K562 treated with DMSO at 1 percent for 12 hours (cell line): Measurements from ENCODE around the gene C5orf52. TPM values are rescaled to one million over a fixed set of nuclear protein-coding genes. Genes with fewer than 3 reads are reported as not detected.

ENCODE experiments used
- total RNA-seq: library from RNA; unstranded; fragments of 300-600 nt; gene quantifications from 2 replicates; pipeline ENCODE4 v1.2.3, GENCODE V29; 2022; ENCODE audit not compliant: insufficient read depth

C5orf52 gene
- total RNA-seq = not detected in 2 replicates

DNA sequence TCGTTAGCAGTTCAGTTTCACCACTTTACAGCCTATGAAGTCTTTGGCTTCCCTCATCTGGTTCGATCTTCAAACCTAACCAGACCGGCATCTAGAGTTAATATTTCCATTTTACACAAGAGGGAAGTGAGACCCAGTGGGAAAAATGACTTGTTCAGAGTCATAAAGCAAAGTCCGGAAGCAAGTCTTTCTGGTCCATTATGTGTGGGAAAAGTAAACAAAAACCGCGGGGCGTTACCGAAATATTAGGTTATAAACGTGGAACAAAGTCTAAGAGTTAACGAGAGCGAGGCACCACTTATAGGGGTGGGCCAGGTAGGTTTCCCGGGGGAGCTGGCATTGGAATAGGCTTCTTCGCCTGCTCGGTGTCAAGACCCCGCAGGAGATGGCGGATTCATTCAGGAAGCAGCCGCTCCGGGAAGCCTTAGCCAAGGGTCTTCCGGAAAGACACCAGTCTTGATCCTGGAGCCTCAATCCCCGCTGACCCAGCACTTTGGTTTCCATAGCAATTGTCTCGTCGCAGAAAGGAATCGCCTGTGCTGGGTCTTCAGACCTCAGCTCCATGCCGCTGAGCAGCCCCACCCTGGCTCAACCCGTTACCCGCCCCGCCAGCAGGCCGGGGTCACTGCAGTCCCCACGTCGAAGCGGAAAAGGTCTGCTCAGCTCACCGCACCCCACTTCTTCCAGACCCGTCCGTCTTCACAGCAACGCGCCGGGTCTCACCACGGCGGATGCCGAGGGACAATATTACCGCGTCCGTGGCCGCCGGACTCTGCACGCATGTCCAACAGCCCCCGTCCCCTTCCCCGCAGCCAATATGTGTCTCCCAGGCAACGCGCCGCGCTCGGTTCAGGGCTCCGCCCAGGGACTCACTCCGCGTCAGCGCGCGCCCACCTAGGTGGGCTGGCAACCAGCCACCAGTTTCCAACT is at the start of gene C5orf52:
TSS of gene C5orf52 (plus strand) at position 872 of the 930 bp plus-strand sequence. CDS start 82 bp downstream, outside the sequence.

DNA sequence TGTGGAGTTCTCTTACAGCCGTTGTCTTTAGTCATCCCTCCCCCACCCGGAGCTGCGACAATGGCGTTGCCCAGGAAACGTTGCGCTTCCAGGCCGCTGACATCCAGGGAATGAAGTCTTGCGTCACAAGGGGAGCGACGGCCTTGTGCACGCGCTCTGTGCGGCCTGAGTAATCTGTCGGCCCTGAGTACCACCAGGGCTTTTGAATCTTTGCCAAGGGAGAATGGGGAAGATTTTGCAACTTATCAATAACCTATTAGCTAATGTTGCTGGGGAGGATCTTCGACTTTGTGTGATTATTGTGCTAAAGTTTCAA is 19.0 kb upstream of the C5orf52 start, which contains the start of gene SOX30:
TSS of gene SOX30 (minus strand) at position 62 of the 316 bp plus-strand sequence. CDS start 360 bp downstream, outside the sequence.

Other genes with a start within 250 kb of the C5orf52 start
- not detected in 2 replicates for gene NIPAL4, start 211.3 kb upstream of the C5orf52 start, total RNA-seq
- 3.1 and 10.9 TPM in 2 replicates for gene ADAM19, start 95.8 kb upstream of the C5orf52 start, total RNA-seq
- gene SOX30, start 19.1 kb upstream of the C5orf52 start, total RNA-seq = 0.22 TPM in 1 of 2 replicates, not detected in the other
- gene THG1L, start 59.9 kb downstream of the C5orf52 start, total RNA-seq = 6.9 and 10.9 TPM in 2 replicates
- gene LSM11, start 72.2 kb downstream of the C5orf52 start, total RNA-seq = 2.4 and 6.0 TPM in 2 replicates
- 17.1 and 64.7 TPM in 2 replicates for gene CLINT1, start 187.6 kb downstream of the C5orf52 start, total RNA-seq